Muscle layer of colon (tissue), 2 donors: ENCODE results near the gene CCDC43.
"Not testable (repeated sequence)": the region's sequence is repeated elsewhere in the genome, so short reads cannot be mapped to it uniquely, and the experiment has no call there.

Experiments
- H3K27ac ChIP-seq: one replicate; pipeline ENCODE4 v1.7.0; 2013; ENCODE audit warnings: low read depth, mild to moderate bottlenecking, low read length, moderate library complexity
- H3K27me3 ChIP-seq, 2 donors: one replicate each; pipeline ENCODE4 v1.7.0; 2013; ENCODE audit warnings: low read length in 2 of 2, mild to moderate bottlenecking in 2 of 2; ENCODE audit not compliant: insufficient read depth in 2 of 2, control insufficient read depth in 1 of 2
- H3K36me3 ChIP-seq: one replicate; pipeline ENCODE4 v1.7.0; 2013; ENCODE audit warnings: mild to moderate bottlenecking, low read length; ENCODE audit not compliant: insufficient read depth
- H3K4me1 ChIP-seq: one replicate; pipeline ENCODE4 v1.7.0; 2013; ENCODE audit warnings: mild to moderate bottlenecking, low read length; ENCODE audit not compliant: insufficient read depth
- H3K4me3 ChIP-seq, 2 donors: one replicate each; pipeline ENCODE4 v1.7.0; 2013; ENCODE audit warnings: low read length in 2 of 2, low read depth in 1 of 2, mild to moderate bottlenecking in 1 of 2, moderate library complexity in 1 of 2
- H3K9ac ChIP-seq: one replicate; pipeline ENCODE4 v1.7.0; 2013; ENCODE audit warnings: low read length
- H3K9me3 ChIP-seq: one replicate; pipeline ENCODE4 v1.7.0; 2013; ENCODE audit warnings: mild to moderate bottlenecking, low read length
- donor health status: abdominal sarcoma.
- donor health status: Adenocarcinoma of cecum.

CCDC43 gene, protein sequence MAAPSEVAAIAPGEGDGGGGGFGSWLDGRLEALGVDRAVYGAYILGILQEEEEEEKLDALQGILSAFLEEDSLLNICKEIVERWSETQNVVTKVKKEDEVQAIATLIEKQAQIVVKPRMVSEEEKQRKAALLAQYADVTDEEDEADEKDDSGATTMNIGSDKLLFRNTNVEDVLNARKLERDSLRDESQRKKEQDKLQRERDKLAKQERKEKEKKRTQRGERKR

DNA sequence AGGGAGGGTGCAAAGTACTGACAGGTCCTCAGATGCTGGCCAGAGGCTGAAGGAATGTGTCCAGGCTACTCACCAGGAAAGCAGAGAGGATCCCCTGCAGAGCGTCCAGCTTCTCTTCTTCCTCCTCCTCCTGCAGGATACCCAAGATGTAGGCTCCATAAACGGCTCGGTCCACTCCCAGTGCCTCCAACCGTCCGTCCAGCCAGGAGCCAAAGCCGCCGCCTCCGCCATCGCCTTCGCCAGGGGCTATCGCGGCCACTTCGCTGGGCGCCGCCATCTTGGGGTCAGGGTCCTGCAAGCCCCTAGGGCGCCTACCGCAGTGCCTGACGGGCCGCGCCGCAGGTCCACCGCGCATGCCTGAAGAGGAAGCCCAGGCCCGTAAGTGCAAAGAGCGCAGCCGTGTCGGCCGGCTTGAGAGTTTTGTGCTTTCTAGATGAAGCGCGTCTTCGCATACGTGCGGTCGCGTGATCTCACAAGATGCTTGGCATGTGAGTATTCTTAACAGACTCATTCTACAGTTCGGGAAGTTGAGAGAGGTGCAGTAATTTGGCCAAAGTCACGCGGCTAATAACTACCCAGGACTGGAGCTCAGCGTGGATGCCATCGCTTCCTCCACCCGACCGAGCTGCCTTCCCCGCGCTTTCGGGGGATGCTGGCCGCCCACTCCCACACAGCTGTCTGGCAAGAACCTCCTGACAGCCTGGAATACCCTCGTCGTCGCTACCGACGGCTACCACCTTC is at the start of gene CCDC43:
Gene CCDC43 (minus strand): TSS at position 300 of the 741 bp plus-strand sequence. CDS start 23 bp downstream, at position 277.
- Histone ChIP-seq H3K9ac (peak within 1 kb of the TSS; percentile 96), H3K4me1 (peaks cover 15% of the 10 kb centered on the region), H3K27ac (peak within 1 kb of the TSS; percentile 79), H3K4me3 (peak within 1 kb of the TSS; percentile 90 to 100), H3K36me3 (peaks cover 5% of the 10 kb centered on the region), H3K9me3 (no peaks in the 10 kb centered on the region), H3K27me3 (no peaks in the 10 kb centered on the region)

GRCh38 chr17:44738214-44738906 is 48.8 kb upstream of the CCDC43 start:
- H3K36me3 ChIP-seq = peaks cover 6% of the 10 kb centered on the region

DNA sequence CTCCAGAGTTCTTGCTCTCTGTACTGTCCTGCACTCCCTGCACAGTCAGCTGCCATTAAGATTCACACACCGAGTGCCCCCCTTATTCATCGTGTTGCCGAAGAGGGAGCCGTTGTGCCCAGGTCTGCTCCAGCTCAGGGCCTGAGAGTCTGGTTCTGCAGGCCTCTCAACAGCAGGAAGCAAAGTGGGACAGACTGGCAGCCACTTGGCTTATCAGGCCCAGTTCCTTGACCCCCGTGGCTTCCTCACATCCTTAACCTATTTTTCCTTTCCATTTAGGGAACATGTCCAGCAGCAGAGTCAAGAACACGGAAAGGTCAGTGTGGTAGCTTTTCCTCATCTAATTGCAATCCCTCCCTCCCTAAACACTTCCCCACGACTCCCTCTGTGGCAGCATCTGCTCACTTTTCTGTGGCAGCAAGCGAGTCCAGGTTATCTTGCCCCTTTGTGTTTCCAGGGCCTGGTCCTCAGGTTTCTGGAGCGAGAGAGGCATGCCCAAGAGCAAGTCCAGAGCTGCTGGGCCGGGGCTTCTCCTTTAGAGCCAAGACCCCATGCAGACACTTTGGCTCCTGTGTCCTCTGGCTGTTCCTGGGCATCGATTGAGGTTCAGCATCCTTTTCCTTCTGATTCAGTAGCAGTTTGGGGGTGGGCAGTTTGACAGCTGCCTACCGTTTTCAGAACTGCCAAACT is 47.1 kb upstream of the CCDC43 start:
- no peak overlapping the region for H3K27ac ChIP-seq
- peaks cover 4% of the 10 kb centered on the region for H3K36me3 ChIP-seq
- H3K27me3 ChIP-seq = no peaks in the 10 kb centered on the region
- H3K9ac ChIP-seq = no peak overlapping the region
- H3K4me3 ChIP-seq = no peak overlapping the region
- H3K9me3 ChIP-seq = no peaks in the 10 kb centered on the region
- no peaks in the 10 kb centered on the region for H3K4me1 ChIP-seq

More at GRCh38 chr17:44738214-44738906, 48.8 kb upstream of the CCDC43 start:
- no peaks in the 10 kb centered on the region for H3K27me3 ChIP-seq
- no peaks in the 10 kb centered on the region for H3K9me3 ChIP-seq
- H3K4me3 ChIP-seq = no peak overlapping the region
- no peak overlapping the region for H3K27ac ChIP-seq
- no peaks in the 10 kb centered on the region for H3K4me1 ChIP-seq
- no peak overlapping the region for H3K9ac ChIP-seq

DNA sequence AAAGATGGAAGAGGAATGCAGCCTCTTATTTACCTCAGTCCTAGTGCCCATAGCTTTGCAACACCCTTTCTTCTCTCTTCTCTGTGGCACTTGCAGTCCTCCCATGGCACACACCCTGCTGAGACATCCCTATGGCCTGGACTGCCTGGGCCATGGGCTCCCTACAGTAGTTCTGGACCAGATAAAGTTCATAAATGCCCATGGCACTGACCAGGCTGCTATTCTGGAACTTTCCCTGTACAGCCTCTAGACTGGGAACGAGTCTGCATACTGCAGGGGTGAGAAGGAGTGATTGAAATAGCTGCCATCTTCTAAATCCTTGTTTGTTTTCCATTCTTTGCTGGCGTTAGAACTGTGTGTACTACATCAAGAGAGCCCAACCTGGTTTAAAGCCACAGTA is 44.7 kb upstream of the CCDC43 start:
- H3K4me3 ChIP-seq = no peak overlapping the region
- H3K4me1 ChIP-seq = no peaks in the 10 kb centered on the region
- no peaks in the 10 kb centered on the region for H3K27me3 ChIP-seq
- H3K9me3 ChIP-seq = no peaks in the 10 kb centered on the region
- H3K27ac ChIP-seq = no peak overlapping the region
- no peak overlapping the region for H3K9ac ChIP-seq
- H3K36me3 ChIP-seq = peaks cover 9% of the 10 kb centered on the region

DNA sequence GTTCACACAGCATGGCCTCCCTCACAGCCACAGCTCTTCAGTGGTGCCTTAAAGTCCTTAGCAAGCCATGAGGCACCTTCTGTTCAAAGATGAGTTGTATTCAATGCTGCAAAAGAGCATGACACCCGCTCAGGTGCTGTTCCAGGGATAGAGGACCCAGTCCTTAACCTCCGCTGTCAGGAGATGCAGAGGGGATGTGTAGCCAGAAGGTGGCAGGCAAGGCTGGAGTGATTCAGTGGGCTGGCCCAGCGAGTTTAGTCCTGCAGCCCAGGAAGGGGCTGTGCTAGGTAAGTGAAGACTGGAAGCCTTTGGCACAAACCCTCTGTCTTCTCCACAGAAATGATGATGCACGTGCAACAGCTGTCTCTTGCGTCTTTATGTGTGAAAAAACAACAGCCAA is 44.2 kb upstream of the CCDC43 start:
- H3K27ac ChIP-seq = no peak overlapping the region
- H3K4me3 ChIP-seq = no peak overlapping the region
- peaks cover 9% of the 10 kb centered on the region for H3K36me3 ChIP-seq
- H3K4me1 ChIP-seq = no peaks in the 10 kb centered on the region
- no peak overlapping the region for H3K9ac ChIP-seq
- no peaks in the 10 kb centered on the region for H3K27me3 ChIP-seq
- H3K9me3 ChIP-seq = no peaks in the 10 kb centered on the region

GRCh38 chr17:44726121-44726520 is 36.5 kb upstream of the CCDC43 start:
- H3K4me1 ChIP-seq, H3K27ac ChIP-seq, H3K27me3 ChIP-seq, H3K9me3 ChIP-seq, H3K9ac ChIP-seq, H3K4me3 ChIP-seq, H3K36me3 ChIP-seq: not testable (repeated sequence)

GRCh38 chr17:44722254-44722653 is 32.7 kb upstream of the CCDC43 start:
- Histone ChIP-seq H3K27ac (no peak overlapping the region), H3K4me3 (no peak overlapping the region), H3K9ac (no peak overlapping the region), H3K4me1 (no peaks in the 10 kb centered on the region), H3K36me3 (peaks cover 6% of the 10 kb centered on the region), H3K27me3 (no peaks in the 10 kb centered on the region), H3K9me3 (no peaks in the 10 kb centered on the region)

DNA sequence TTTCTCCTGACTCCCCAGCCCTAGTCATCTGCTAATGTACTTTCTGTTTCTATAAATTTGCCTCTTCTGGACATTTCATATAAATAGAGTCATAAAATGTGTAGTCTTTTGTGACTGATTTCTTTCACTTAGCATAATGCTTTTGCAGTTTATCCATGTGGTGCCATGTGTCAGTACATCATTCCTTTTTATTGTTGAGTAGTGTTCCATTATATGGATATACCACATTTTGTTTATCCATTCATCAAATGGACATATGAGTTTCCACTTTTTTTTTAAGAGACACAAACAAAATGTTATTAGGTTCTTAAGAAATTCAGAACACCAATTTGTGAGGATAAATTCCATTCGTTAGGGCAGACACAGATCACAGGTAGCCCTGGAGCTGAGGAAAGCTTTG is 29.9 kb upstream of the CCDC43 start:
- H3K36me3 ChIP-seq = peaks cover 6% of the 10 kb centered on the region
- no peak overlapping the region for H3K9ac ChIP-seq
- H3K4me3 ChIP-seq = no peak overlapping the region
- H3K9me3 ChIP-seq = no peaks in the 10 kb centered on the region
- H3K27ac ChIP-seq = no peak overlapping the region
- H3K27me3 ChIP-seq = no peaks in the 10 kb centered on the region
- H3K4me1 ChIP-seq = no peaks in the 10 kb centered on the region

GRCh38 chr17:44708401-44709263 is 19.1 kb upstream of the CCDC43 start, which contains the start of gene DBF4B:
Gene DBF4B (plus strand): TSS chr17:44708665. CDS start chr17:44708821, 156 bp downstream.
- no peaks in the 10 kb centered on the region for H3K4me1 ChIP-seq
- H3K9ac ChIP-seq = peak within 1 kb of the TSS; percentile 77
- no peaks in the 10 kb centered on the region for H3K9me3 ChIP-seq
- peak within 1 kb of the TSS; percentile 73 for H3K27ac ChIP-seq
- no peaks in the 10 kb centered on the region for H3K36me3 ChIP-seq
- peak within 1 kb of the TSS; percentile 34 to 82 for H3K4me3 ChIP-seq
- no peaks in the 10 kb centered on the region for H3K27me3 ChIP-seq

DNA sequence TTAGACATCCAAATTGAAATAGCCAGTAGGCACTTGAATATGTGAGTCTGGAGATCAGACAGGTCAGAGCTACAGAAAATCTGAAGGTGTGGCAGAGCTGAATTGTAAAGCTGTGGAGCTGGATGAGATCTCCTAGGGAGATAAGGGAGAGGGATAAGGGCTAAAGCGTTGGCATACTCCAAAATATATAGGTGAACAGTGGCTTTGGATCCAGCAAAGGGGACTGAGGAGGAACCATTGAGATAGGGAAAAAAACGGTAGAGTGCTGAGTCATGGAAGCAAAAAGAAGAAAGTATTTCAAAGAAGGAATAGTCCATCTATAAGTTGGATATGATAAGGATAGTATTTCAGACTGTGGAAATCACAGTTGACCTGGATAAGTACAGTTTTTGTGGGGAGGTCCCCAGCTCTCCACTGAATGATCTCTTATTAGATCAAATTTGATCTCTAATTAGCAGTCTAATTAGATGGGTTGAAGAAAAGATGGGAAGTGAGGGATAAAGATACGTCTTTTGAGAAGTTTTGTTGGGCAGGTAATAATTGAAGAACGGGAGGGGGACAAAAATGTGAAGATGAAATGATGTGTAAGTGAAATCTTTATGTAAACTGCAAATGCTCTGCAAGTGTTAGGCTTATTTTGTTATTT is 18.3 kb upstream of the CCDC43 start:
- Histone ChIP-seq H3K27me3 (no peaks in the 10 kb centered on the region), H3K4me3 (peak overlapping the region; percentile 34 to 82), H3K27ac (peak overlapping the region; percentile 73), H3K36me3 (no peaks in the 10 kb centered on the region), H3K9me3 (no peaks in the 10 kb centered on the region), H3K9ac (peak overlapping the region; percentile 22), H3K4me1 (no peaks in the 10 kb centered on the region)
